HepG2 (cell line): ENCODE results near the gene INA. TPM values are rescaled to one million over a fixed set of nuclear protein-coding genes. Genes with fewer than 3 reads are reported as not detected.

Source experiments
- FOXM1 ChIP-seq: sonication (generic); formaldehyde crosslinking; IDR thresholded peaks from 2 replicates; pipeline ENCODE4 v1.5.0; 2020; ENCODE audit warnings: missing genetic modification reagents
- GTF2F1 ChIP-seq: fragments of 150-350 bp; IDR thresholded peaks from 2 replicates; pipeline ENCODE4 v1.6.1; 2014; ENCODE audit warnings: low read length
- IKZF1 ChIP-seq: fragments of 450-650 bp; IDR thresholded peaks from 2 replicates; pipeline ENCODE4 v1.7.1; 2016
- USF2 ChIP-seq, 2 experiments: sonication (generic) in 1 of 2; formaldehyde crosslinking in 1 of 2; IDR thresholded peaks; 2 replicates each; pipeline versions ENCODE4 v1.5.1 to v1.6.1; 2011 to 2020; ENCODE audit warnings: borderline replicate concordance in 1 of 2, low read depth in 1 of 2, low read length in 1 of 2, mild to moderate bottlenecking in 1 of 2, missing genetic modification reagents in 1 of 2, moderate library complexity in 1 of 2
- ZBED4 ChIP-seq: sonication (generic); formaldehyde crosslinking; IDR thresholded peaks from 2 replicates; pipeline ENCODE4 v1.4.0; 2020; ENCODE audit warnings: missing genetic modification reagents, borderline replicate concordance
- ZNF543 ChIP-seq: sonication (generic); formaldehyde crosslinking; IDR thresholded peaks from 2 replicates; pipeline ENCODE4 v1.4.0; 2020; ENCODE audit warnings: mild to moderate bottlenecking, missing genetic modification reagents
- ZNF646 ChIP-seq: sonication (generic); formaldehyde crosslinking; IDR thresholded peaks from 2 replicates; pipeline ENCODE4 v1.9.0; 2021; ENCODE audit warnings: mild to moderate bottlenecking, missing genetic modification reagents
- ZNF75D ChIP-seq: sonication (generic); formaldehyde crosslinking; IDR thresholded peaks from 2 replicates; pipeline ENCODE4 v1.8.1; 2023; ENCODE audit warnings: missing genetic modification reagents, mild to moderate bottlenecking, borderline replicate concordance
- ZNF770 ChIP-seq: sonication (generic); formaldehyde crosslinking; IDR thresholded peaks from 2 replicates; pipeline ENCODE4 v1.5.0; 2020; ENCODE audit warnings: mild to moderate bottlenecking, missing genetic modification reagents
- ZNF777 ChIP-seq: sonication (generic); formaldehyde crosslinking; IDR thresholded peaks from 2 replicates; pipeline ENCODE4 v1.4.0; 2020; ENCODE audit warnings: missing genetic modification reagents
- ZNF878 ChIP-seq: sonication (generic); formaldehyde crosslinking; IDR thresholded peaks from 2 replicates; pipeline ENCODE4 v1.8.1; 2023; ENCODE audit warnings: mild to moderate bottlenecking, missing genetic modification reagents, moderate library complexity
- ZSCAN5A ChIP-seq: sonication (generic); formaldehyde crosslinking; IDR thresholded peaks from 2 replicates; pipeline ENCODE4 v1.8.0; 2022; ENCODE audit warnings: mild to moderate bottlenecking, missing genetic modification reagents, borderline replicate concordance
- polyA plus RNA-seq, 8 experiments: library from polyadenylated mRNA; depleted of rRNA in 3 of 8; stranded (reverse) in 7 of 8; unstranded in 1 of 8; fragments of >200 nt; fragmentation: Illumina TruSeq in 4 of 8; extraction: Trizol in 4 of 8; gene quantifications; 2 replicates each; pipeline versions ENCODE4 v1.2.1 to v1.2.3, GENCODE V29; 2011 to 2016; ENCODE audit warnings: low read depth in 4 of 8, missing spikeins in 1 of 8, mixed read lengths in 1 of 8; ENCODE audit not compliant: insufficient read depth in 1 of 8
- total RNA-seq, 5 experiments: library from RNA; depleted of rRNA; stranded (reverse); fragments of >200 nt; fragmentation: Illumina TruSeq; extraction: Trizol; gene quantifications; 2 replicates each; pipeline ENCODE4 v1.2.3, GENCODE V29; 2016; ENCODE audit warnings: low read depth in 1 of 5

INA gene
- total and polyA plus RNA-seq, 2 of the 13 experiments (the other 11 are each of a cell fraction or from before 2014, with no cell fraction given): 0.04 to 0.13 TPM

- TF ChIP-seq ZBED4: no peak
- no peak for TF ChIP-seq ZSCAN5A (CRISPR knock-in tag)
- no peak for TF ChIP-seq ZNF646
- no peak for TF ChIP-seq ZNF878 (CRISPR knock-in tag)
- TF ChIP-seq ZNF777 (CRISPR knock-in tag): no peak
- no peak for TF ChIP-seq IKZF1
- TF ChIP-seq ZNF75D (CRISPR knock-in tag): no peak
- no peak for TF ChIP-seq GTF2F1
- no peak for TF ChIP-seq FOXM1 (CRISPR knock-in tag)
- no peak for TF ChIP-seq ZNF770
- TF ChIP-seq ZNF543: no peak
- TF ChIP-seq USF2 (IDR thresholded peaks at IDR 0.05; ENCODE audit: low read depth, low read length): no peak
- TF ChIP-seq USF2 (CRISPR knock-in tag; IDR thresholded peaks at IDR 0.05; ENCODE audit: borderline replicate concordance): no peak
Measured at GRCh38 chr10:103232131-103232673, 44.7 kb upstream of the INA start (continued).
